ENCODE measurements around the gene LGMN.
"Not testable (repeated sequence)": the region's sequence is repeated elsewhere in the genome, so short reads cannot be mapped to it uniquely, and the experiment has no call there.

LGMN gene

GRCh38 chr14:92748259-92749016 lies at the start of gene LGMN:
TSS of gene LGMN (minus strand) at chr14:92748627. CDS start at chr14:92732786, 15,841 bp downstream.
- DNase-seq: peak; percentile 83

GRCh38 chr14:92794961-92795360 lies 46.5 kb upstream of the LGMN start:
- no peak for DNase-seq

GRCh38 chr14:92794547-92794941 lies 46.1 kb upstream of the LGMN start:
- no peak for DNase-seq

- peak; percentile 98 for DNase-seq
Measured at GRCh38 chr14:92793709-92794546, 45.5 kb upstream of the LGMN start, which contains the start of gene GOLGA5. TSS of gene GOLGA5 (plus strand) at chr14:92794305. CDS start at chr14:92797438, 3,133 bp downstream.

- no peak for DNase-seq
Measured at GRCh38 chr14:92792885-92793284, 44.5 kb upstream of the LGMN start.

- no peak for DNase-seq
Measured at GRCh38 chr14:92789457-92790089, 41.1 kb upstream of the LGMN start.

- DNase-seq: no peak
Measured at GRCh38 chr14:92787554-92787953, 39.1 kb upstream of the LGMN start.

GRCh38 chr14:92786427-92786756 lies 38.0 kb upstream of the LGMN start:
- DNase-seq: no peak

- DNase-seq: no peak
Measured at GRCh38 chr14:92785667-92786426, 37.4 kb upstream of the LGMN start.

GRCh38 chr14:92783813-92784431 lies 35.5 kb upstream of the LGMN start:
- DNase-seq: peak; percentile 59

GRCh38 chr14:92781350-92781749 lies 32.9 kb upstream of the LGMN start:
- DNase-seq: no peak

- no peak for DNase-seq
Measured at GRCh38 chr14:92780444-92781232, 32.2 kb upstream of the LGMN start.

- not testable (repeated sequence) for DNase-seq
Measured at GRCh38 chr14:92778868-92779565, 30.6 kb upstream of the LGMN start.

- peak; percentile 14 for DNase-seq
Measured at GRCh38 chr14:92775292-92775691, 26.9 kb upstream of the LGMN start.

- no peak for DNase-seq
Measured at GRCh38 chr14:92774572-92774971, 26.1 kb upstream of the LGMN start.

- DNase-seq: no peak
Measured at GRCh38 chr14:92770484-92770883, 22.1 kb upstream of the LGMN start.

GRCh38 chr14:92768795-92769194 lies 20.4 kb upstream of the LGMN start:
- DNase-seq: no peak

GRCh38 chr14:92768236-92768635 lies 19.8 kb upstream of the LGMN start:
- peak; percentile 32 for DNase-seq

GRCh38 chr14:92763666-92764631 lies 15.5 kb upstream of the LGMN start:
- DNase-seq: not testable (repeated sequence)

- DNase-seq: no peak
Measured at GRCh38 chr14:92760524-92760805, 12.0 kb upstream of the LGMN start.
